HG02973 (cell line): ENCODE data around the gene ARHGAP6.
"Not testable (repeated sequence)": the region's sequence is repeated elsewhere in the genome, so short reads cannot be mapped to it uniquely, and the experiment has no call there.

Experiments
- ATAC-seq: cut with Tn5 transposase; IDR thresholded peaks from one replicate; pipeline ENCODE4 v1.9.1; 2021; ENCODE audit warnings: moderate library complexity; ENCODE audit not compliant: unreplicated experiment

ARHGAP6 gene

DNA sequence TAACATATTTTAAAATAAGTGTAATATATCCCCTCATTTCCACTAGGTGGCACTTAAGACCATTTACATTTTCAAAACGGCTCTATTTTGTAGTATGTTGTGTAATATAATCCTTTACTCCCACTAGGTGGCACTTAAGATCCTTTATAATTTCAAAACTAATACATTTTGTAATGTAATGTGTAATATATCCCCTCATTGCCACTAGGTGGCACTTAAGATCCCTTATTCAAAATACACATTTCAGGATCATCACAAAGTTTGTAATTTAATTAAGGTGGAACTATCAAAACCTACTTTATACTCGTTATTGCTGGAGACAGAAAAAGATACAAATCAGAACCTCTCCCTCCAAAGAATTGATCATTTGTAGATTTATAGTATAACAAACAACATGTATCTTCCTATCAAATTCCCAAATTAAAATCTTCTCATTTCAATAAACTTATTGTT, 132.5 kb downstream of the ARHGAP6 start:
- peak; percentile 79 for ATAC-seq

DNA sequence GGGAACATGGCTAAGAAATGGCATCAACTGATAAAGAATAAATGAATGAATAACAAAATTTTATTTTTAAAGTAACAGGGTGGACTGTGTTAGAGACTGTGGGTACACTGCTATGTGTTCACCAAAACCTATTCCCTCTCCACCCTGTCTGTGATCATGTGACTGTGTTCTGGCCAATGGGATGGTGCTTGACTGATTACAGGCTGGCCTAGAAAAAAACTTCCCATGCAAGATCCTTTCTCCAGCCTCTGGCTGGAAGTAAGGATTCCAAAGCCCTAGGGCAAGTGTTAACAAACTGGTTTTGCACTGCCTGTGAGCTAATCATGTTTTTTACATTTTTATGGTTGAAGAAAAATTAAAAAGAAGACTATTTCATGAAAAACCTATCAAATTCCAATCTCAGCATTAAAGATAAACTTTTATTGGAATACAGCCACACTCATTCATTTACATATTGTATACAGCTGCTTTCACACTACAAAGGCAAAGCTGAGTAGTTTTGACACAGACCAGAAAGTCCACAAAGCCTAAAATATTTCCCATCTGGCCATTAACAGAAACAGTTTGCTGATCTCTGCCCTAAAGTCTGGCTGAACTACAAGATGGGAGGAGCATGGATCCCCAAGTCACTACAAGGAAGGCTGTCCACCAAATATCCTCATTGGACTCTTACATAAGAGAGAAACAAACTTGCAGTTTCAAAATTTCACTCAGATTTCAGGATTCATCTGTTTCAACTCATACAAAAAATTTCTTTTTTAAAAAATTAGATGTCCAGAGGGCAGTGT, 133.2 kb downstream of the ARHGAP6 start:
- ATAC-seq, result no peak

GRCh38 chrX:11531226-11531625, 134.5 kb downstream of the ARHGAP6 start:
- ATAC-seq, result no peak

- no peak for ATAC-seq
Measured at GRCh38 chrX:11530621-11531020, 135.1 kb downstream of the ARHGAP6 start.

GRCh38 chrX:11528623-11529022, 137.1 kb downstream of the ARHGAP6 start:
- ATAC-seq, result no peak

DNA sequence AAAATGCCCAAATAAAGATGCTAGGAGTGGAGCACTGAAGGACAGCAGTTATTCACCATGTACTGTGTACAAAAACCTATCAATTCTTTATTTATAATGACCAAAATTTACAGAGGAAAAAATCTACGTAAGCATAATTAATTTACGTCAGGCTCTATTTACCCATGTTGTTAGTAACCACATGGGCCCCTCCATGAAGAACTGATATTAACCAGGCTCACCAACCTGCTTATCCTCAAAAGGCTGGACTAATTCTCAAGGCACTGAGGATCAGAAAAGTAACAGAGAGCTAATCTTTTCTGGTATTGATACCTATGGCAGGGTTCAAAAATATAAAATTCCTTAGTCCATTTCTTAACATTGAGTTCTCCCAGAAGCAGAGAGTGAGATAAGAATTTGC, 140.0 kb downstream of the ARHGAP6 start:
- no peak for ATAC-seq

- ATAC-seq, result not testable (repeated sequence)
Measured at GRCh38 chrX:11519234-11519633, 146.5 kb downstream of the ARHGAP6 start.

DNA sequence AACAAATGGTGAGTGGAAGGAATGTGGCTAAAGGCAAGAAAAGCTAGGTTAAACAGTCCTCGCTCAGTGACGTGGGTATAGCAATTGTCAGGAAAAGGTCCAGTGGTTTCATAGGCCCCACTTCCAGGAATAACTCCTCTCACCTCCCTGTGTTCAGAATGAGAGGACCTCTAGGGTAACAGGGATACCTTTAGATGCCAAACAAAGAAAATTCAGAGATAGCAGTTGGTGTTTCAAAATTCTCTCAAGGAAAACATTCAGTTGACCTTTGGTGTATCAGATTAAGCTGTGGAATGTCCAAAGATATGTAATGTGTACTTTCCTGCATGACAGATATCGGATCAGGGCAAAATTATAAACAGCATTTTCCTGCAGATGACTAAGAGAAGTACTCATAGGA, 155.9 kb downstream of the ARHGAP6 start:
- no peak for ATAC-seq

DNA sequence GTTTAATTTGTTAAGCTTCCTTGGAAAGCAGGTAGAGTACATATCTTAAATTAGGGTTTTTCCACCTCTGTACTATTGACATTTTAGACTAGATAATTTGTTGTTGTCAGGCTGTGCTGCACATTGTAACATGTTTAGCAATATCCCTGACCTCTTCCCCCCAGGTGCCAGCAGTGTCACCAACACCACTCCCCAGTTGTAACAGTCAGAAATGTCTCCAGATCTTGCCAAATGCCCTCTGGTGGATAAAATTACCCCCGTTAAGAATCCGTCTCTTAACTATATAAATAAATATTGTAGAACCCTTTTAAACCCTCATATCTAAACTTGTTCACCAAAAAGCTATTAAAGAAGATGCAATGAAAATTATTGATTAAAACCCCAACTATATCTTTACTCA, 161.5 kb downstream of the ARHGAP6 start:
- no peak for ATAC-seq

DNA sequence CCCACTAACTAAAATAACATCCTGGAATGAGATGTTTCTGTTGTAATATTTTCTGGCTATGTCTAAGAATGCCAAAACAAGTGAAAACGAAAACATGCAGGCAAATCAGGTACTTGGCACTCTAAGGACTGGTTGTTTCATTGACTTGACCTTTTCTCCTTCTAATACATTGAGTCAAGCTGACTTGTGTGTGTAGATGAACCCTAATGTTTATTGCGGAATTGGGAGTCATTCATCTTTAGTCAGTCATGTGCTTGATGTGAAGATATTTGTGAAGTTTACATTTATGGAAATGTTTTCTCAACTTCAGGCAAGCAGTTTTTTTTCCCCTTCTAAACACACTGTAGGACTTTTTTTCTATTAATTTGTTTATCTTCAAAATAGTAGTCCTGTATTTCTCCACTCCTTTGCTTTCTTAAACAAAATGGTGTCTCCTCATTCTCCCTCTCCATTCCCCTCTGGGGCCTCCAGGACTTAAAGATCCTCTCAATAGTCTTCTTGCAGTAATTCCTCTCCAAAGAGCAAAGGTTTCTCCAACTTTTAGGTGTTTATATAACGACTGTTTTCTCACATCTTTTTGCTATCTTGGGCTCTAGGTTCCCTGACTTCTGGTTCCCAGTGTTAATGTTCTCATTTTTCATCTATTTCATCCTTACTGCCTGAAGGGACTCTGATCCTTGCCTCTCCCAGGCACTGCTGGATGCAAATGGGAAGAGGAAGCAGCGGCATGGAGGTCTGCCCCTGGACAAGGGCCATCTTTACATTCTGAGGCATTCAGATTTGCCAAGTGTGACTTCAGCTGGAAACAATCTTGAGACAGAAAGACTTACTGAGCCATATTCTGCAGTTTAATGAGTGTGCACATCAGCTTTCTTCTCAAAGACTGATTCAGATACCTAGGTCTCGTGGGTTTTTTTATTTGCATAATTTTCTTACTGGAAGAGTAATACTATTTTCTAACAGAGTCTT, 166.4 kb downstream of the ARHGAP6 start:
- ATAC-seq, result no peak

- ATAC-seq, result not testable (repeated sequence)
Measured at GRCh38 chrX:11491375-11491774, 174.3 kb downstream of the ARHGAP6 start.

DNA sequence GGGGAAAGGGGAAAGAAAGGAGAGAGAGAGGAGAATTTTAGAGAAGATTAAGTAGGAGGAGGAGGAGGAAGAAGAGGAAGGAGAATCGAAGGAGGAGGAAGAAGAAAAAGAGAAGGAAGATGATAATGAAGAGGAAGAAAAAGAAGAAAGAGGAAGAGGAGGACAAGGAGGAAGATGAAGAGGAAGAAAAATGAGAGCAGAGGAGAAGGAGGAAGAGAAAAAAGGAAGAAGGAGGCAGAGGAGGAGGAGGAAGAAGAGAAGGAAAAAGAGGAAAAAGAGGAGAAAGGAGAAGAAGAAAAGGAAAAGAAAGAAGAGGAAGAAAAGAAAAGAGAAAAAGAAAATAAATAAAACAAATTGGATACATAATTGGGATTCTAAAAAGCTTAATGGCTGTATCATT, 181.4 kb downstream of the ARHGAP6 start:
- no peak for ATAC-seq

DNA sequence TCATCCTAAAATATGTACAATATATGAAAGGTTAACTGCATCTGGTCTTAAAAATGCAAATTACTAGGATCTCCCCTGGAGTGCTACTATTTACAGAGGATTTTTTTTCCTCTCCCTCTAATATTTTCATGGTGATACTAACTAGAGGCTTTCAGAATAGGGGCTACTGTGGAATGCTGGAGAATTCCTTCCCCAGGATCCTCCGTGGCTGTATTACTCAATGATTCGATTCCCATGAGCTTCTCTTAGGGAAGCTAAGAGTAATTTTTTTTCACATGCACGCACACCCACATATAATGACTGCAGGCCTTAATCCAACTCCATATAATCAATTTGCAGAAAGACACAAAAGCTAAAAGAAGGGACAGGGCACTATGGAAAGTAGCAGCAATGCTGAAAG, 184.7 kb downstream of the ARHGAP6 start:
- ATAC-seq, result no peak

- ATAC-seq, result no peak
Measured at GRCh38 chrX:11480626-11481025, 185.1 kb downstream of the ARHGAP6 start.

- ATAC-seq, result no peak
Measured at GRCh38 chrX:11478911-11479310, 186.8 kb downstream of the ARHGAP6 start.

GRCh38 chrX:11478026-11478425, 187.7 kb downstream of the ARHGAP6 start:
- no peak for ATAC-seq

DNA sequence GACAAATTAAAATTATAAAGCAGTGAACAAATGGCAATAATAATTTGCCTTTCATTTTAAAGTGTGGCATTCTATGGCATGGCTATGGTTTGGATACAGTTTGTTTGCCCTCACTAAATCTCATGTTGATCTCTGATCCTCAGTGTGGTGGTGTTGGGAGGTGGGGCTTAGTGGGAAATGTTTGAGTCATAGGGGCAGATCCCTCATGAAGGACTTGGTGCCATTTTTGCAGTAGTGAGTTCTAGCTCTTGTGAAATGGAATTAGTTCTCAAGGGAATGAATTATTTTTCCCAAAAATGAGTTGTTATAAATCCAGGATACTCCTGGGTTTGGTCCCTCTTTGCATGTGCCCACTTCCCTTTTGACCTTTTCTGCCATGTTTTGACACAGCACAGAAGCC, 191.1 kb downstream of the ARHGAP6 start:
- no peak for ATAC-seq

GRCh38 chrX:11474021-11474420, 191.7 kb downstream of the ARHGAP6 start:
- ATAC-seq, result no peak

DNA sequence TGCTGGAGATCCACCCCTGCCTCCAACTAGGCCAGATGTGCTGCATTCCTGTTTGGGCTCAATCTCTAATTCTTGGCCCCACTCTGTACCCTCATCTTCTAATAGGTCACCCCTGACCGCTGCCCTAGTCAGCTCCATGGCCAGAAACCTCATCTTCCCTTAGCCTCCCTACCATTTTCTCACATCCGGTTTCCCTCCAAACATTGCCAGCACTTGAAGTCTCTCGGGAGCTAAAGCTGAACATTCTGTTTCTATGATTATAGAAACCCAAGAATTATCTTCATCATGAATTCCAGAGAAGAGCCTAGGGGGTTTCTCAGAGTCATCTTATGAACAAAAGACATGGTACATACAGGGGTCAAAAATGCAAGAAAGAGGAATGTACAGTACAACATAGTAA, 192.8 kb downstream of the ARHGAP6 start:
- ATAC-seq, result no peak

- no peak for ATAC-seq
Measured at GRCh38 chrX:11472381-11472780, 193.3 kb downstream of the ARHGAP6 start.

- no peak for ATAC-seq
Measured at GRCh38 chrX:11470250-11470974, 195.3 kb downstream of the ARHGAP6 start.
